ENCODE data around the gene HACD2. TPM values are rescaled to one million over a fixed set of nuclear protein-coding genes. Genes with fewer than 3 reads are reported as not detected.
A peak's percentile ranks its signal among the peaks of the same experiment; 100 is the strongest.

Gene HACD2
- polyA plus RNA-seq, 1 donor (not counting 4 experiments of a cell fraction or from before 2014, with no cell fraction given) = 124 TPM

DNA sequence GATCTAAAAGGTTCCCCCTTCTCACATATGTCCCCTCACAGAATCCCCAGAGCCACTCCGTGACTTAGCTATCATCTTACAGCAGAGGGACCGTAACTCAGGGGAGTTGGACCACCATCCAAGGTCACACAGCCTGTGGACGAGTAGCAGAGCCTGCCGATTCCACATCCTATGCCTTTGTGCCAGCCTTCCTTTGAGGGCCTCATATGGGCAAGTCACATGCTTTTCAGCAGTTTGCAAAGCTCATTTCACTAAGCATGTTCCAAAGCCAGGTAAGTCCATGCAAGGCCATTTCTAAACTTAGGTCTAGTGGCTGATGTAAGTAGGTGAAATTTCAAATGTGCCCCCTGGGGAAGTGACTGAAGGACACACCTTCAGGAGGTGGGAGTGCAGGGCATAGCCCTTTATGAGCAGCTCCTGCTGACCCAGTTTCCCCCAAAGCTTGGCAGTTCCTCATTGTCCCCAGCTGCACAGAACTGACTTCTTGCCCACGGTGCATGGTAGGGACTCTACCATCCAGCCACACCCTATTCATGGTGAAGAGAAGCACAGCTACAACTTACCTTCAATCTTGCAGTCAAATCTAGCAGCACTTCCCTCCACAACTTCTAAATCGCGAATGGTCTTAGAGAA, 33.3 kb upstream of the HACD2 start:
- Histone ChIP-seq H4K20me1 (ENCODE audit: control insufficient read depth, extremely low read depth, insufficient read depth, low read length) (no peaks in the 10 kb centered on the region), H3K27ac (ENCODE audit: control insufficient read depth, insufficient read depth, low read length) (peak overlapping the region; percentile 46), H3K36me3 (ENCODE audit: control insufficient read depth in 2 of 2, extremely low read depth in 1 of 2, insufficient read depth in 2 of 2, low read length in 2 of 2) (peaks cover 3 to 9% of the 10 kb centered on the region in 2 experiments), H3K9me1 (ENCODE audit: control insufficient read depth, extremely low read depth, insufficient read depth, low read length) (no peaks in the 10 kb centered on the region), H2AFZ (ENCODE audit: control insufficient read depth, low read length) (no peak overlapping the region), H3K27me3 (ENCODE audit: control insufficient read depth, extremely low read depth, insufficient read depth, low read length) (no peaks in the 10 kb centered on the region), H3K79me2 (ENCODE audit: control insufficient read depth, insufficient read depth, low read length) (no peaks in the 10 kb centered on the region), H3K9me3 (ENCODE audit: control insufficient read depth, low read depth, low read length) (no peaks in the 10 kb centered on the region), H3K9ac (ENCODE audit: control insufficient read depth, extremely low read depth, insufficient read depth, low read length) (no peak overlapping the region), H3K4me3 (ENCODE audit: control insufficient read depth in 2 of 3, extremely low read depth in 1 of 3, insufficient read depth in 2 of 3, low read depth in 1 of 3, low read length in 3 of 3) (peak overlapping the region in 1 of 3 experiments; percentile 7), H3K4me1 (ENCODE audit: control insufficient read depth, extremely low read depth, insufficient read depth, low read length) (peaks cover 47% of the 10 kb centered on the region), H3K4me2 (ENCODE audit: control insufficient read depth, extremely low read depth, insufficient read depth, low read depth, low read length) (peak overlapping the region; percentile 66)
- FAIRE-seq = no peak
- TF ChIP-seq EZH2 (IDR thresholded peaks at IDR 0.05; ENCODE audit: low read length) = no peak
- TF ChIP-seq, protein P1, sequence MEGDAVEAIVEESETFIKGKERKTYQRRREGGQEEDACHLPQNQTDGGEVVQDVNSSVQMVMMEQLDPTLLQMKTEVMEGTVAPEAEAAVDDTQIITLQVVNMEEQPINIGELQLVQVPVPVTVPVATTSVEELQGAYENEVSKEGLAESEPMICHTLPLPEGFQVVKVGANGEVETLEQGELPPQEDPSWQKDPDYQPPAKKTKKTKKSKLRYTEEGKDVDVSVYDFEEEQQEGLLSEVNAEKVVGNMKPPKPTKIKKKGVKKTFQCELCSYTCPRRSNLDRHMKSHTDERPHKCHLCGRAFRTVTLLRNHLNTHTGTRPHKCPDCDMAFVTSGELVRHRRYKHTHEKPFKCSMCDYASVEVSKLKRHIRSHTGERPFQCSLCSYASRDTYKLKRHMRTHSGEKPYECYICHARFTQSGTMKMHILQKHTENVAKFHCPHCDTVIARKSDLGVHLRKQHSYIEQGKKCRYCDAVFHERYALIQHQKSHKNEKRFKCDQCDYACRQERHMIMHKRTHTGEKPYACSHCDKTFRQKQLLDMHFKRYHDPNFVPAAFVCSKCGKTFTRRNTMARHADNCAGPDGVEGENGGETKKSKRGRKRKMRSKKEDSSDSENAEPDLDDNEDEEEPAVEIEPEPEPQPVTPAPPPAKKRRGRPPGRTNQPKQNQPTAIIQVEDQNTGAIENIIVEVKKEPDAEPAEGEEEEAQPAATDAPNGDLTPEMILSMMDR (optimal IDR thresholded peaks at IDR 0.05 in 1 of 3, IDR thresholded peaks at IDR 0.05 in 1 of 3, conservative IDR thresholded peaks at IDR 0.05 in 1 of 3; ENCODE audit: extremely low read depth in 1 of 3, insufficient read depth in 2 of 3, low read length in 3 of 3) = no peak
- dilution Hi-C loops (cut with MboI; ENCODE audit: extremely low pct_ligation_motif_present, low sequenced_read_pairs) = no loop called here
- DNase-seq (ENCODE audit: low read depth, low spot score) = no peak

DNA sequence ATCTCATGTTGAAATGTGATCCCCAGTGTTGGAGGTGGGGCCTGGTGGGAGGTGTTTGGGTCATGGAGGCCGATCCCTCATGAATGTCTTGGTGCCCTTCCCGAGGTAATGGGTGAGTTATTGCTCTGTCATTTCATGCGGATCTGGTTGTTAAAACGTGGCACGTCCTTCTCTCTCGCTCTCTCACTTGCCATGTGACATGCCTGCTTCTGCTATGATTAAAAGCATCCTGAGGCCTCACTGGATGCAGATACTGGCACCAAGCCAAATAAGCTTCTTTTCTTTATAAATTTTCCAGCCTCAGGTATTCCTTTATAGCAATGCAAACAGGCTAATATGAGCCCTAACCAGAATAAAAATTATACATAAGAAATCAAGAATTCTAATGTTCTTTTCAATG, 31.7 kb upstream of the HACD2 start:
- no peaks in the 10 kb centered on the region for H4K20me1 ChIP-seq (ENCODE audit: control insufficient read depth, extremely low read depth, insufficient read depth, low read length)
- no peak overlapping the region for H3K27ac ChIP-seq (ENCODE audit: control insufficient read depth, insufficient read depth, low read length)
- H3K4me2 ChIP-seq (ENCODE audit: control insufficient read depth, extremely low read depth, insufficient read depth, low read depth, low read length) = no peak overlapping the region
- no peaks in the 10 kb centered on the region for H3K9me3 ChIP-seq (ENCODE audit: control insufficient read depth, low read depth, low read length)
- H3K4me3 ChIP-seq (ENCODE audit: control insufficient read depth in 2 of 3, extremely low read depth in 1 of 3, insufficient read depth in 2 of 3, low read depth in 1 of 3, low read length in 3 of 3) = no peak overlapping the region
- DNase-seq (ENCODE audit: low read depth, low spot score) (no peak), FAIRE-seq (no peak)
- TF ChIP-seq, protein P1 (optimal IDR thresholded peaks at IDR 0.05 in 1 of 3, IDR thresholded peaks at IDR 0.05 in 1 of 3, conservative IDR thresholded peaks at IDR 0.05 in 1 of 3; ENCODE audit: extremely low read depth in 1 of 3, insufficient read depth in 2 of 3, low read length in 3 of 3) = no peak
- peaks cover 32% of the 10 kb centered on the region for H3K4me1 ChIP-seq (ENCODE audit: control insufficient read depth, extremely low read depth, insufficient read depth, low read length)
- H2AFZ ChIP-seq (ENCODE audit: control insufficient read depth, low read length) = no peak overlapping the region
- H3K9ac ChIP-seq (ENCODE audit: control insufficient read depth, extremely low read depth, insufficient read depth, low read length) = no peak overlapping the region
- dilution Hi-C loops (cut with MboI; ENCODE audit: extremely low pct_ligation_motif_present, low sequenced_read_pairs) = no loop called here
- no peaks in the 10 kb centered on the region for H3K79me2 ChIP-seq (ENCODE audit: control insufficient read depth, insufficient read depth, low read length)
- H3K36me3 ChIP-seq (ENCODE audit: control insufficient read depth in 2 of 2, extremely low read depth in 1 of 2, insufficient read depth in 2 of 2, low read length in 2 of 2) = peaks cover 7 to 16% of the 10 kb centered on the region in 2 experiments
- H3K9me1 ChIP-seq (ENCODE audit: control insufficient read depth, extremely low read depth, insufficient read depth, low read length) = no peaks in the 10 kb centered on the region
- H3K27me3 ChIP-seq (ENCODE audit: control insufficient read depth, extremely low read depth, insufficient read depth, low read length) = no peaks in the 10 kb centered on the region

All from keratinocyte (primary cell).